CD4-positive, alpha-beta T cell treated with Interferon gamma for 1 hour (primary cell): ENCODE data around the gene IQSEC3.

Experiments
- DNase-seq: peaks from one replicate; pipeline ENCODE4 v3.0.0-alpha.2; 2020

The IQSEC3 gene

GRCh38 chr12:84056-84455 is 17.5 kb downstream of the IQSEC3 start:
- no peak for DNase-seq

- DNase-seq: no peak
Measured at GRCh38 chr12:85191-85666, 18.7 kb downstream of the IQSEC3 start.

- DNase-seq: no peak
Measured at GRCh38 chr12:87315-87714, 20.7 kb downstream of the IQSEC3 start.

GRCh38 chr12:87856-88255 is 21.3 kb downstream of the IQSEC3 start:
- DNase-seq: no peak

DNA sequence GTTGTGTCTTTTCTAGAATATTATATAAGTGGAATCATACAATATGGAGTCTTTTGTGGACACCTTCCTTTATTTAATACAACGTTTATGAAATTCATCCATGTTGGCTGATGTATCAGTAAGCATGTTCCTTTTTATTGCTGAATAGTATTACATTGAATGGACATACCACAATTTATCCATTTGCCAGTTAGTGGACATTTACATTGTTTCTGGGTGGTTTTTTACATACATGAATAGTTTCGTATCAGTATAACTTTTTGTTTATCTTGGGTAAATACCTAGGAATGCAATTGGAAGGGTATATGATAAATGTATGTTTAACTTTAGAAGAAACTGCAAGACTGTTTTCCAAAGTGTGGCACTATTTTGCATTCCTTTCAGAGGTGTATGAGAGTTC is 23.1 kb downstream of the IQSEC3 start:
- no peak for DNase-seq

GRCh38 chr12:91213-91612 is 24.6 kb downstream of the IQSEC3 start:
- DNase-seq: no peak

GRCh38 chr12:93266-94005 is 26.9 kb downstream of the IQSEC3 start:
- no peak for DNase-seq

DNA sequence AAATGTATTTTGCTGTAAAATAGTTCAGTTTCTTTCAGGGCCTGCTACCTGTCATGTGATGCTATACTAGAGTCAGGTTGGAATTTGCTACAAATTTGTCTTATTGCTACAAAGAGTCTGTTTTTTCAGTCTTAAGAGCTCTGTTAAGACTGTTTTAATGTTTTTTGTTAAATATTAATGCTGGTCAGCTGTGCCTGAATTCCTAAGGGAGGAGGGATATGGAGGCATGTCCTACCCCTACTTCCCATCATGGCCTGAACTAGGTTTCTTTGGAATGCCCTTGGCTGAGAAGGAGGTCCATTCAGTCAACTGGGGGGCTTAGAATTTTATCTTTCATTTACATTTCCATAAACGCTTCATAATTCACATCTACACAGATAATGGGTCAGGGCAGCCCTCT is 30.0 kb downstream of the IQSEC3 start:
- no peak for DNase-seq

DNA sequence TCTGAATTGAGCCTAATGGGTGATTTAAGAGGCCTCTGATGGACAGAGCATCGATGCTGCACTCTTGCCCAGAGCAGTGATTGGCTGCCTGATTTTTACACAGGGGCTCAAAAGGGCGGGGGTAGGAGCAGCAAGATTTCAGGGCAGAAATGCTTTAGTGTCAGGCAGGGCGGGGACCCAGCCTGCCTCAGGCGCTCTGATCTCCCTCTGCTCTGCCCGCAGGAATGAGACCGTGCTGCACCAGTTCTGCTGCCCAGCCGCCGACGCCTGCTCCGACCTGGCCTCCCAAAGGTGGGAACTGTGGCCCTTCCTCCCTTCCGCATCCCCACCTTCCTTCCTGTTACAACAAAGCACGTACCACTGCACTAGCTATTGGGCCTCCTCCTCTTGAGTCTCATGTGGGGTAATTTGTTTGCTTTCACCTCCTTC is 32.4 kb downstream of the IQSEC3 start:
- DNase-seq: no peak

DNA sequence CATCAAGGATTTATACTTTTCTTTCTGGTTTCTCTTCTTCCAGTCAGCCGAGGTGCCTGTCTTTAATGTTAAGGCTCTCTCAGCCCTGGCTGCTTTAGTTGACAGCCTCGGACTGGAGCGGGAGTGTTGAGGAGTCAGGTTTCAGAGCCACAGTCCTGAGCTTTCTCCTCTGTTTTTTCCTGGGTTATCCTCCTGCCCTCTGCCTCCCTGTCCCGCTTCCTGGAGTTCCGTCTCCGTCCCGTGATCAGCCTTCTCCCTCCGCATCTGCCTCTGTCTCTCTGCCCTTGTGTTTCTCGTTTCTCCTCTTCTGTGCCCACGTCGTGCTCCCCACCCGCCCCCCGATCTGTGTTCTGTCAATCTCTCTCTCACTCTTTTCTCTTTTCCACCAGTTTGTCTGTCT is 33.0 kb downstream of the IQSEC3 start:
- DNase-seq: no peak

GRCh38 chr12:101969-102878 is 35.7 kb downstream of the IQSEC3 start:
- no peak for DNase-seq

- DNase-seq: no peak
Measured at GRCh38 chr12:102879-103168, 36.3 kb downstream of the IQSEC3 start.

- DNase-seq: no peak
Measured at GRCh38 chr12:103169-103981, 36.8 kb downstream of the IQSEC3 start.

- DNase-seq: peak; percentile 35
Measured at GRCh38 chr12:104551-105081, 38.0 kb downstream of the IQSEC3 start.

DNA sequence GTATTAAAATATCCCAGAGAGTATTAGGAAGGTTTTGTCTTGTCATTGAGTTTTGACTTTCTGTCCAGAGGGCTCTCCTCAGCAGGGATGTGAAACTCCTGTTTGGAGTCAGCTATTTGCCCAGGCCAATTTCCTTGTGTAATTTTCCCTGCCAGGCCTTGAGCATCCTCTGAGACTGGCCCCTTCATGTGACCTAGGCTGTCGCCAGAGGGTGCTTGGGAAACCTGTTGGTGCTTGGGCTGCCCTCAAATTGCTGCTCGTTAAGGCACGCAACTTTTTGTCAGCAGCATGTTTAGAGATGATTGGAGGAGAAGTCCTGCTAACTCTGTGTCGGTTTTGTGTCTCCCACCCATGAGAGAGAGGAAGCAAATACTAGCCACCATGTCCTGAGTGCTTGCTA is 39.1 kb downstream of the IQSEC3 start:
- no peak for DNase-seq

DNA sequence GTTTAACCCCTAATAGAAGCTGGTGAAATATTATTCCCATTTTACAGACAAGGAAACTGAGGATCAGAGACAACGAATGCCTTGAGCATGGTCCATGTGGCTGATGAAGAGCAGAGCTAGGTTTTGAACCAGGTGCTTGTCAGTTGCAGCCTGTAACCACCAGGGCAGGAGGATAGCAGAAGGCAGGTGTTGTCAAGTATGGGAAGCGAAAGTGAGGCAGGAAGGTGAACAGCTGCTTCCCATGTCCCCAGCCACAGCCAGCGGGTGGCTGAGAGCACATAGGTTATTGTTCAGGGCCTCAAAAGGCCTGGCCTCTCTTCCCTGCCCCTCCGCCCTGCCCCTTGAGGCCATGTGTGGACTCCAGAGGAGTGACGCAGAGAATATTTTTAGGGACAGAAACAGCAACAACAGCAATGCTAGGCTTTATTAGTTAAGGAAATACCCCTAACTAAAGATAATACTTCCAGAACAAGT is 39.6 kb downstream of the IQSEC3 start:
- DNase-seq: peak; percentile 26

DNA sequence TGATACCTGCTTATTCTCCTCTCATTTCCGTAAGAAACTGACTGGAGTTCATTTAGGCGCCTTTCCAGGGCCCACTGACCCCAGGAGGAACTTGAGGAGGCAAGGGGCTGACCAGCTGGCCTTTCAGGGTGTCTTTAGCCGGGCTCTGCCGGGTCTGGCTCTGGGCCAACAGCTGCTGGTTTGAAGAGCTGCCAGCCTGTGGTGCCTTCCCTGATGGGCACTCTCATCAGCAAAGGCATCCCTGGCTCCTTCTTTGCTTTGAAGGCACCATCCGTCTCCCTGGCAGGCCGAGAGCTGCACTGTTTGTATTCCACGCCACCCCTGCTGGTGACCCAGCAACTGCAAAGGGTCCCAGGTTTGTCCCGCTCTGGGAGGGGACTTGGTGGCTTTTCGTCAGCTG is 42.0 kb downstream of the IQSEC3 start:
- no peak for DNase-seq

DNA sequence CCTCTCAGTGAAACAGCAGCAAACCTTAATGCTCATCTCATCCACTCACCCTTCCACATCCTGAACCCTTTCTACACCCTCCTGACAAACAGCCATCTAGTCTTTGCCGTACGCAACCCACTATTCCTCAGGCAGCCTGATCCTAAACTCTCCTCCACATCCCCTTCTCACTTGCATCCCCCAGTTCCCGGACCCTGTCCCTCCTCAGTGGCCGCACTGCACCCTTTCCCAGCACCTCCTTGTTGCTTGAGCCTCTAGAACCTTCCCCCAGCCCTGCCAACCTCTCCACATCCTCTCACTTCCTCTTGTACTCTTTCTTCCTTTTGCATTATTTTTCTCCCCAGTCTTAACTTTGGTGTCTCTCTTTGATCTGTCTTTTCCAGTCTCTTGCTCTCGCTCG is 42.9 kb downstream of the IQSEC3 start:
- DNase-seq: no peak

DNA sequence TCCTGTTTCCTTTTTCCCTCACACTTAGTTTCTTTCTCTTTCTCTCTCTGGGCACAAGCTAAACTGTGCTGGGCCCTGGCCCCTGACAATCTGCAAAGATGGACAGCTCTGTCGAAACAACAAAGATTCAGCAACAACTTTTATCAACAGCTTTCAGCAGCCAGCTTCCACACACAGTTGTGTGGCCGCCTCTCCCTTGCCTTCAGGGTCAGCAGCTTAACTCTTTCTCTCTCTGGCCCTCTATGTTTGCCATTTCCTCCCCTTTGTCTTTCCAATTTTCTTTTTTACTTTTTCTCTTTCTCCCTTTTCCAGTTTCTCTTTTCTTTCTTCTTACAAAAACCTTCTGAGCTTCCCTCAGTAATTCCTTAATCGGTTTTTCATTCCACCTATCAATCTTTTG is 43.3 kb downstream of the IQSEC3 start:
- no peak for DNase-seq

GRCh38 chr12:111699-112493 is 45.3 kb downstream of the IQSEC3 start:
- peak; percentile 38 for DNase-seq

DNA sequence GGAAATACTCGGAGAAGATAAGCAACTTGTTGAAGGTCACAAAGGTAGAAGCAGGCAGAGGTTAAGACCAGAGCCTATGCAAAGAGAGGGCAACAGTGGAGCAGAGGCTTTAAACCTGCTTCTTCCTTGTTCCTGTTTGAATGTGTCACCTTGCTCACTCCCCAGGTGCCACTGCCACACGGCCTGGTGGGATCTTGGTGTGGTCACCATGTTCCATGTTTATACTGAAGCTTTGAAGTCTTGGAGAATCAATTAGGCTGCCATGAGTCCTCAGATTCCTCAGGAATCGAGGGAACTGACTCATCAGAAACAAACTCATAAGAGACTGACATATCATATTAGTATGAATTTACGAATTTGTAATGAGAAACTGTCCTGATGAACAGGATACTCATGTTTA is 46.8 kb downstream of the IQSEC3 start:
- DNase-seq: no peak

DNA sequence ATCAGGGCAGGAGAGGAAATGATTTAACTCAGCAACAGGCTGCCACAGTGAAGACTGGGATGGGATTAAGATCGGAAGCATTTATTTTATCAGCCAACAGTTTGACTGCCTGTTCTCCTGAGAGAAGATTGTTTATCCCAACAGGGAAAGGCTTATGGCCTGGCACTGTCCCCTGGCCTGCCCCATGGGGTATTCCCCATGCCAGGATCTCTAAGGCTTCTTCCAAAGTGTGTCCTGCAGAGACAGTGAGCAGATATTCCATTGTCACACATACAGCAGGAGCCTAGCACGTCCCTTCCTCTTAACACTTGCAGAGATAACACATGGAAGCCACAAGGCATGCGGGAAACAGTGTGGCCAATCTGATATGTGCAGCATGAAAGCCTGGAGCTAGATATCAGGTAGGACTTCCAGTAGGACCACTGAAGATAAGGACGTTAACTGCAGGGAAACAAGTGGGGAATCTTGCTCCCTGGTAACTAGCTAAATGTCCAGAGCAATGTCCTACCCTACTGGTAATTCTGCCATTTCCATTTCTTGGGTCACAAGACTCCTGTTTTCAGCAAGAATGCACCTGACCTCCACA is 48.2 kb downstream of the IQSEC3 start:
- DNase-seq: no peak
